GM21423 (cell line): ENCODE data around the gene KCNK15.

Experiments
- ATAC-seq: cut with Tn5 transposase; IDR thresholded peaks from one replicate; pipeline ENCODE4 v1.9.1; 2021; ENCODE audit warnings: mild to moderate bottlenecking, moderate library complexity; ENCODE audit not compliant: unreplicated experiment

The KCNK15 gene

GRCh38 chr20:44733341-44734069, 12.2 kb upstream of the KCNK15 start:
- no peak for ATAC-seq

DNA sequence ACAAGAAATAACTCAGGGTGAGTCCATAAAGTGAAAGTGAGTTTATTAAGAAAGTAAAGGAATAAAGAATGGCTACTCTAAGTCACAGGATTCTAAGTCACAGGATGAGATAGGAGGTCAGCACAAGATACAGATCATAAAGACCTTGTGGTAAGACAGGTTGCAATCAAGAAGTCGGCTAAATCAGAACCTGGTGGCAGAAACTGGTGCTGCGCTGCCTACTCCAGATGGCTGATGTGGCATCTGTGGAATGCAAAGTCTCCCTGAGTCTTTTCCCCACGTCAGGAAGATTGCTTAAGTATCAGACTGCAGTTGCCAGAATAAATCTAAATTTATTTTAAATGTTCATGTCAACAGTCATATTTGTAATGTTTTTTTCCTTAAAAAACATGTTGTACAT, 10.7 kb upstream of the KCNK15 start:
- ATAC-seq = no peak

GRCh38 chr20:44735816-44736169, 9.9 kb upstream of the KCNK15 start:
- ATAC-seq = no peak

DNA sequence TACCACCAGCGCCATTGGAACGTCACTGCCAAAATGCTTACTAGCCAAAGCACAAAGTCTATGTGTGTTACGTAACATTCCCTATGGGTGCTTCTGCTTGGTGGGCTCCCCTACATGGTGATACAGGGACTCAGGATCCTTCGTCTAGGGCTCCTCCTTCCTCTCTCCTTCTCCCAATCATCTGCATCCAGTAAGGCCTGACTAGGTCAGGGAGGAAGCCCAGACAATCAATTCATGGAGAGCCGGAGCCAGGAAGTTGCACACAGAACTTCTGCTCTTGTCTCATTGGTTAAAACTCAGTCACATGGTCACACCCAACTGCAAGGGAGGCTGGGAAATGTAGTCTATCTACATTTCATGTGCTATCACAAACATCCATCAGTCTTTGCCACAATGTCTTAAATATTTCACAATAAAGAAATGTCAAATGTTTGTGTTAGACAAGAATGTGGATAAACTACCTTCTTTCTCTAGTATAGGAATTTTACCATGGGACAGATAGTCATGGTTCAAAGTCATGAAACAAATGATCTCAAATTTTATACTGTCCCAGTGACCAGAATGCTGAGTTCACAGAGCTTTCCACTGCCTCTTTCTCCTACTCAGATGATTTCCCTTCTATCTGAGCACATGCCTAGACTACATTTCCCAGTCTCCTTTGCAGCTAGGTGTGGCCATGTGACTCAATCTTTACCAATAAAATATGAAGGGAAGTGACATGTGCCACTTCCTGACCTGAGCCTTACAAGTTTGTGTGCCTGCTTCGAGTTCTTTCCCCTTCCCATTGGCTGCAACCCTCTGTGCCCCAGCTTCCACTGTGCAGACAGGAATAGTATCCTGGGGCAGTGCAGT, 9.3 kb upstream of the KCNK15 start:
- no peak for ATAC-seq

DNA sequence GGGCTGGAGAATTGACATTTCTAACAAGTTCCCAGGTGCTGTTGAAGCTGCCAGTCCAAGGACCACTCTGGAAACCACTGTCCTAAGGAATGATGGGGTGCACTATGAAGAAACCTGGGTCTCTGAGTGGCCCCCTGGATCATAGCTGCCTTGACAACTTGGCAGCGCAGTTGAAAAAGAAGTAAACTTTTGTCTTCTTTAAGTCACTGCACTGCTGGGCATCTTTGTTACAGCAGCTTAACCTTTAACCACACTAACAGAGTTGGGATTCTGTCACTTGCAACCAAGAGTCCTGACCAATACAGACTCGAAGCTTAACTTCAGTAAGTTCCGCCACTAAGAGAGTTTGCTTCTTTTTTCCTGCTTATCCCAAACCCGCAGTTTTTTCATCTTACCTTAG, 8.5 kb upstream of the KCNK15 start:
- no peak for ATAC-seq

GRCh38 chr20:44738813-44739477, 6.7 kb upstream of the KCNK15 start:
- no peak for ATAC-seq

DNA sequence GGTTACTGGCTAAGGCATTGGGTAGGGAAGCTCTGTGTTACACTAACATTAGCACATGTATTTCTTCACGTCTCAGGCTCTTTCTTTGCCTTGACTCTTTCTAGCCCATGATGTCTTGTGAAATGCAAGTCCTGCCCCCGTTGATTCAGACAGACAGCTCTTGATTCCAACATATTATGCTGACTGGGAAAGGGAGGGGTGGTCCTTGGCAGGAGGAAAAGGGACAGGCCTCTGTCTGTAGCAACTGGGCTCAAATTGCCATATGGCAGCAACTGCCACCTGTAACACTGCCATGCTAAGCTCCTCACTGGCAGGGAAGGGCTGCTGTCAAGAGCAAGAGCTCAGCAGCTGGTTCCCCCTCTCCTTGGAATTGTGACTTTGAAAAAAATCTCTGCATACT, 5.7 kb upstream of the KCNK15 start:
- ATAC-seq = no peak

GRCh38 chr20:44742304-44743079, 3.2 kb upstream of the KCNK15 start:
- ATAC-seq = no peak

DNA sequence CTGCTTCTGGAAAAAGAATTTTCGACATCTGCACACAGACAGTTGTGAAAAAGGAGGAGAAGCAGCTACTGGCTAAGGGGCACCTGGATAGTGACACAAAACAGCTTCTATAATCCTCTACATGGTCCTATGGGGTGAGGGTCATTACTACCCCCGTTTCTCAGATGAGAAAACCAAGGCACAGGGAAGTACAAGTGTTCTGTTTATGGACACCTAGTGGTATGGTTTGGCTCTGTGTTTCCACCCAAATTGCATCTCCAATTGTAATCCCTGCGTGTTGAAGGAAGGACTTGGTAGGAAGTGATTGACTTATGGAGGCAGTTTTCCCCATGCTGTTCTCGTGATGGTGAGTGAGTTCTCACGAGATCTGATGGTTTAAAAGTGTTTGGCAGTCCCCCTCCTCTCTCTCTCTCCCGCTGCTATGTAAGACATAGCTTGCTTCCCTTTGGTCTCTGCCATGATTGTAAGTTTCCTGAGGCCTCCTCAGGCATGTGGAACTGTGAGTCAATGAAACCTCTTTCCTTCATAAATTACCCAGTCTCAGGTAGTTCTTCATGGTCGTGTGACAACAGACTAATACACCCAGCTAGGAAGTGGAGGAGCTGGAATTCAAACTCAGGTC, 2.5 kb upstream of the KCNK15 start:
- ATAC-seq = no peak

GRCh38 chr20:44743916-44744655, 1.6 kb upstream of the KCNK15 start:
- no peak for ATAC-seq

DNA sequence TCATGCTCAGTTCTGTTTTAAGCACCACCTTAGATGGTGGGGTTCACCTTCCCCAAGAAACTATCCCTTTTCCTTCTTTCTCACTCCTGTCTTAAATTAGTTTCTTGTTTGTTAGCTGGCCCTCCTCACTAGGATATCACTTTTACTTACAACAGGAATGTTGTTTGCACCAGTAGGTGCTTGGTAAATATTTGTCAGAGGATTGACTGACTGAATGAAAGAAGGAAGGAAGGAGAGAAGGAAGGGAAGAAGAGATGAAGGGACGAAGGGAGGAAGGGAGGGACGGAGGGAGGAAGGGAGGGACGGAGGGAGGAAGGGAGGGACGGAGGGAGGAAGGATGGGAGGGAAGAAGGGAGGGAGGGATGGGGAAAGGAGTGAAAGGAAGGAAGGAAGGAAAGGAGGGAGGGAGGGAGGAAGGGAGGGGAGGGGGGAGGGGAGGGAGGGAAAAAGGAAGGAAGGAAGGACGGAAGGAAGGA, 505 bp upstream of the KCNK15 start:
- ATAC-seq = no peak

DNA sequence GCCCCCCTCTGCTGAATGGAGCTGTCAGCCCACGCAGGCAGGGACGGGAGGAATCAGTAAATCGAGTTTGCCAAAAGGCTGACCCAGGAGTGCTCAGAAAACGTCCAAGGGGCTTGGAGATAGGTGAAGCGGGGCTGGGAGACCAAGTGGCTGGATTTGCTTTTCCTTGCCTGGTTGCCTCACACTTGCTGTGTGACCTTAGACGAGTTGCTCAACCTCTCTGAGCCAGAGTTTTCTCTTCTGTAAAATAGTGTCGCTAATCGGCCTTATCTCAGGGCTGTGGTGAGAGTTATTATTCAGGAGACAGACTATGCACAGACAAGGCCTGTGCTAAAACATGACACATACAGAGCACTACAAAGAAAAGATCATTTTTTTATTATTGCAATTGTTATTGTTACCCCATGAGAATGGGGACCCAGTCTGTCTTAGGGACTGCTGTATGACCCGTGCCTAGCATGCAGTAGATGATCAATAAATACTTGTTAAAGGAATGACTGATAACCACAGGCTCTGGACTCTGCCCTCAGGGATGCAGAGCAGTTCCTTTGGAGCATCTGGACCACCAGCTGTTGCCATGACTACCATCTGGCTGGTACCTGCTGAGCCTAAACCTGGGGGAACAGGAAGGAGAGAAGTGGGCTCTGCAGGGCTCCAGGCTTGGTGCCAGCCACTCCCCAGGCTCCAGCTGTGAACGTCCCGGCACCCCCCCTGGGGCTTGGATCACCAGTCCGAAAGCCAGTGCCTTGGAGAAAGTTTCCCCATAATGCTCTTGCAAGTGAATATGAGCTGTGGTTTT, 901 bp downstream of the KCNK15 start:
- no peak for ATAC-seq

- no peak for ATAC-seq
Measured at GRCh38 chr20:44747166-44748004, 1.7 kb downstream of the KCNK15 start.

- ATAC-seq = no peak
Measured at GRCh38 chr20:44748005-44748370, 2.3 kb downstream of the KCNK15 start.

GRCh38 chr20:44750081-44750805, 4.6 kb downstream of the KCNK15 start:
- ATAC-seq = no peak

- no peak for ATAC-seq
Measured at GRCh38 chr20:44752099-44752931, 6.7 kb downstream of the KCNK15 start.

- no peak for ATAC-seq
Measured at GRCh38 chr20:44754554-44754953, 8.9 kb downstream of the KCNK15 start.
